PC-3 (cell line): ENCODE results near the gene LRIT1.
A peak's percentile ranks its signal among the peaks of the same experiment; 100 is the strongest.

ENCODE experiments used
- EZH2 ChIP-seq: fragments of 300-600 bp; sonication (generic); IDR thresholded peaks from one replicate; pipeline ENCODE4 v1.6.1; 2017; ENCODE audit warnings: antibody characterized with exemption, mild to moderate bottlenecking, low read length; ENCODE audit not compliant: unreplicated experiment
- EZH2phosphoT487 ChIP-seq: fragments of 300-600 bp; sonication (generic); IDR thresholded peaks from 2 replicates; pipeline ENCODE4 v1.6.1; 2018; ENCODE audit warnings: mild to moderate bottlenecking, antibody characterized with exemption, low read length, borderline replicate concordance
- TF ChIP-seq, protein P1 (sequence below): fragments of 300-600 bp; sonication (generic); conservative IDR thresholded peaks from 2 replicates; pipeline ENCODE4 v1.5.1; 2017; ENCODE audit warnings: antibody characterized with exemption, low read depth, mild to moderate bottlenecking, low read length

DNA sequence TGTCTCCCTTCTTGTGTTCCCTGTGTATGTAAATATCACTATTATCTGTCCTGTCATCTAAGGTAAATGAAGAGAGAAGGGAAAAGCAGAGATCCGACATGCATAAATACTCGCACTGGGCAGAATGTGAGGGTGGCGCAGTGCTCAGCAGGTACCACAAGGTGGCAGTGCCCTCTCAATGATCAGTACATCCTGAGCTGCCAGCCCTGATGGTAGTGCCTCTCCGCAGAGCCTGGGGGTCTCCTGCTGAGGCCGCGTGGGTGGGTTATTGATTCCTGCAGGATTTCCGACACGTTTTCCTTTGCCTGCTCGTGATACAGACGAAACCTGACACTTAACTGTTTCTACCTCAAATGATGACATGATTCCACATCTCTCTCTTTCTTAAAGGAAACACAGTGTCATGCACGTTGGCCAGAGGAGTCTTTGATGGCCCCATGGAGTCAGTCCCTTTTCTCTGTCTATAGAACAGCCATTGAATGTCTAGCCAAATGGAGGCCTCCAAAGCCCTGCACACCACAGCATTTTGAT lies 23.3 kb upstream of the LRIT1 start:
- TF ChIP-seq, protein P1, sequence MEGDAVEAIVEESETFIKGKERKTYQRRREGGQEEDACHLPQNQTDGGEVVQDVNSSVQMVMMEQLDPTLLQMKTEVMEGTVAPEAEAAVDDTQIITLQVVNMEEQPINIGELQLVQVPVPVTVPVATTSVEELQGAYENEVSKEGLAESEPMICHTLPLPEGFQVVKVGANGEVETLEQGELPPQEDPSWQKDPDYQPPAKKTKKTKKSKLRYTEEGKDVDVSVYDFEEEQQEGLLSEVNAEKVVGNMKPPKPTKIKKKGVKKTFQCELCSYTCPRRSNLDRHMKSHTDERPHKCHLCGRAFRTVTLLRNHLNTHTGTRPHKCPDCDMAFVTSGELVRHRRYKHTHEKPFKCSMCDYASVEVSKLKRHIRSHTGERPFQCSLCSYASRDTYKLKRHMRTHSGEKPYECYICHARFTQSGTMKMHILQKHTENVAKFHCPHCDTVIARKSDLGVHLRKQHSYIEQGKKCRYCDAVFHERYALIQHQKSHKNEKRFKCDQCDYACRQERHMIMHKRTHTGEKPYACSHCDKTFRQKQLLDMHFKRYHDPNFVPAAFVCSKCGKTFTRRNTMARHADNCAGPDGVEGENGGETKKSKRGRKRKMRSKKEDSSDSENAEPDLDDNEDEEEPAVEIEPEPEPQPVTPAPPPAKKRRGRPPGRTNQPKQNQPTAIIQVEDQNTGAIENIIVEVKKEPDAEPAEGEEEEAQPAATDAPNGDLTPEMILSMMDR: peak; percentile 89
- TF ChIP-seq EZH2 (no peak), EZH2phosphoT487 (no peak)
